Measurements from ENCODE around the gene ABT1.

DNA sequence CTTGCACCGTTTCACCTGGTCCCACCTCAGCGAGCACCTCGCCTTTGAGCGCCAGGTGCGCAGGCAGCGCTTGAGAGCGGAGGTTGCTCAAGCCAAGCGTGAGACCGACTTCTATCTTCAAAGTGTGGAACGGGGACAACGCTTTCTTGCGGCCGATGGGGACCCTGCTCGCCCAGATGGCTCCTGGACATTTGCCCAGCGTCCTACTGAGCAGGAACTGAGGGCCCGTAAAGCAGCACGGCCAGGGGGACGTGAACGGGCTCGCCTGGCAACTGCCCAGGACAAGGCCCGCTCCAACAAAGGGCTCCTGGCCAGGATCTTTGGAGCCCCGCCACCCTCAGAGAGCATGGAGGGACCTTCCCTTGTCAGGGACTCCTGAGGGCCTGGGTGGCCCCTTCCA, 1.5 kb downstream of the ABT1 start:
- TF ChIP-seq, protein P1, sequence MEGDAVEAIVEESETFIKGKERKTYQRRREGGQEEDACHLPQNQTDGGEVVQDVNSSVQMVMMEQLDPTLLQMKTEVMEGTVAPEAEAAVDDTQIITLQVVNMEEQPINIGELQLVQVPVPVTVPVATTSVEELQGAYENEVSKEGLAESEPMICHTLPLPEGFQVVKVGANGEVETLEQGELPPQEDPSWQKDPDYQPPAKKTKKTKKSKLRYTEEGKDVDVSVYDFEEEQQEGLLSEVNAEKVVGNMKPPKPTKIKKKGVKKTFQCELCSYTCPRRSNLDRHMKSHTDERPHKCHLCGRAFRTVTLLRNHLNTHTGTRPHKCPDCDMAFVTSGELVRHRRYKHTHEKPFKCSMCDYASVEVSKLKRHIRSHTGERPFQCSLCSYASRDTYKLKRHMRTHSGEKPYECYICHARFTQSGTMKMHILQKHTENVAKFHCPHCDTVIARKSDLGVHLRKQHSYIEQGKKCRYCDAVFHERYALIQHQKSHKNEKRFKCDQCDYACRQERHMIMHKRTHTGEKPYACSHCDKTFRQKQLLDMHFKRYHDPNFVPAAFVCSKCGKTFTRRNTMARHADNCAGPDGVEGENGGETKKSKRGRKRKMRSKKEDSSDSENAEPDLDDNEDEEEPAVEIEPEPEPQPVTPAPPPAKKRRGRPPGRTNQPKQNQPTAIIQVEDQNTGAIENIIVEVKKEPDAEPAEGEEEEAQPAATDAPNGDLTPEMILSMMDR (IDR thresholded peaks at IDR 0.05; ENCODE audit: insufficient read depth, low read length) = no peak
- TF ChIP-seq GABPA (IDR thresholded peaks at IDR 0.05; ENCODE audit: low read depth) = no peak
